OCI-LY7 (cell line): ENCODE results near the gene RABEPK. TPM values are rescaled to one million over a fixed set of nuclear protein-coding genes. Genes with fewer than 3 reads are reported as not detected.

Experiments used
- BruUV-seq: library from RNA; stranded (reverse); fragments of 400-500 nt; replicated peaks from 2 replicates; lab custom pipeline; 2021; lab: Mats Ljungman, UMichigan
- CTCF ChIA-PET: fragments of 300-600 bp; sonication (Branson Sonifier 250); formaldehyde crosslinking; loops from one replicate; lab custom pipeline; 2022; ENCODE audit warnings: antibody characterized with exemption; ENCODE audit not compliant: unreplicated experiment; lab: Charles Lee
- POLR2A ChIA-PET: fragments of 300-600 bp; sonication (Branson Sonifier 250); formaldehyde crosslinking; loops from one replicate; lab custom pipeline; 2022; ENCODE audit warnings: antibody characterized with exemption; lab: Charles Lee
- DNase-seq: peaks from one replicate; pipeline ENCODE4 v3.0.0-alpha.2; 2015; ENCODE audit warnings: low spot score
- H2AFZ ChIP-seq: fragments of 200-600 bp; sonication (generic), shearing (Covaris generic); 2 replicates; pipeline ENCODE4 v1.6.1; 2014; ENCODE audit warnings: mild to moderate bottlenecking, antibody characterized with exemption, low read length, moderate library complexity
- H3K27ac ChIP-seq: fragments of 200-600 bp; sonication (generic); 2 replicates; pipeline ENCODE4 v1.5.1; 2014; ENCODE audit warnings: mixed run types, low read depth, mild to moderate bottlenecking, moderate library complexity, low read length, inconsistent platforms; ENCODE audit not compliant: poor library complexity, severe bottlenecking
- H3K36me3 ChIP-seq: fragments of 200-600 bp; sonication (generic); 2 replicates; pipeline ENCODE4 v1.6.1; 2014; ENCODE audit warnings: mild to moderate bottlenecking, antibody characterized with exemption, low read length, moderate library complexity, mixed read lengths; ENCODE audit not compliant: insufficient read depth
- H3K4me1 ChIP-seq: fragments of 200-600 bp; sonication (generic); 2 replicates; pipeline ENCODE4 v1.5.1; 2014; ENCODE audit warnings: mild to moderate bottlenecking, low read length; ENCODE audit not compliant: insufficient read depth, poor library complexity, severe bottlenecking
- H3K4me2 ChIP-seq: fragments of 200-600 bp; sonication (generic); 2 replicates; pipeline ENCODE4 v1.6.1; 2014; ENCODE audit warnings: mild to moderate bottlenecking, low read length
- H3K4me3 ChIP-seq: fragments of 200-600 bp; sonication (generic); 2 replicates; pipeline ENCODE4 v1.5.1; 2014; ENCODE audit warnings: mild to moderate bottlenecking, low read depth, low read length; ENCODE audit not compliant: poor library complexity, severe bottlenecking
- H3K79me2 ChIP-seq: fragments of 200-600 bp; sonication (generic); 2 replicates; pipeline ENCODE4 v1.6.1; 2016; ENCODE audit warnings: low read depth, mild to moderate bottlenecking, low read length, moderate library complexity, mixed read lengths; ENCODE audit not compliant: insufficient read depth
- H3K9me2 ChIP-seq: fragments of 200-600 bp; sonication (generic); 2 replicates; pipeline ENCODE4 v1.6.1; 2016; ENCODE audit warnings: mild to moderate bottlenecking, low read length, mixed read lengths; ENCODE audit not compliant: insufficient read depth
- H3K9me3 ChIP-seq: fragments of 200-600 bp; sonication (generic); 2 replicates; pipeline ENCODE4 v1.6.1; 2014; ENCODE audit warnings: mild to moderate bottlenecking, mixed run types, low read length, mixed read lengths
- H4K20me1 ChIP-seq: fragments of 200-600 bp; sonication (generic); 2 replicates; pipeline ENCODE4 v1.6.1; 2014; ENCODE audit warnings: mild to moderate bottlenecking, antibody characterized with exemption, low read length, moderate library complexity, mixed read lengths; ENCODE audit not compliant: insufficient read depth
- CTCF ChIP-seq: fragments of 200-600 bp; sonication (generic); conservative IDR thresholded peaks from 2 replicates; pipeline ENCODE4 v1.5.1; 2014; ENCODE audit warnings: mild to moderate bottlenecking, antibody characterized with exemption, low read length, moderate library complexity, mixed read lengths
- EZH2phosphoT487 ChIP-seq: fragments of 200-600 bp; sonication (generic); IDR thresholded peaks from 2 replicates; pipeline ENCODE4 v1.6.1; 2018; ENCODE audit warnings: low read depth, borderline replicate concordance, mild to moderate bottlenecking, mixed run types, antibody characterized with exemption, low read length, moderate library complexity, mixed read lengths
- intact Hi-C: fragments of 100-400 bp; cut with micrococcal nuclease; formaldehyde crosslinking; loops from one replicate; pipeline ENCODE4 v1.10.0; 2022; ENCODE audit not compliant: unreplicated experiment
- total RNA-seq, 2 experiments: library from RNA; depleted of rRNA in 1 of 2; stranded (reverse); fragments of >200 nt in 1 of 2; shearing (Covaris generic) in 1 of 2; gene quantifications; 2 replicates each; pipeline ENCODE4 v1.2.3, GENCODE V29; 2014 to 2022

RABEPK gene
- total RNA-seq, 2 experiments from 2014 or later = 22.9 to 27.0 TPM

- no TSS peak for BruUV-seq
- intact Hi-C loops = no loop called here
- Histone ChIP-seq H3K4me3 (no peak overlapping the region), H4K20me1 (0 out of 2 replicates have a peak, but pooled peaks cover 5% of the 10 kb centered on the region), H3K4me1 (no peaks in the 10 kb centered on the region), H3K36me3 (peaks cover 70% of the 10 kb centered on the region), H2AFZ (no peak overlapping the region), H3K9me3 (no peaks in the 10 kb centered on the region), H3K4me2 (no peak overlapping the region), H3K9me2 (no peaks in the 10 kb centered on the region), H3K27ac (no peak overlapping the region), H3K79me2 (peaks cover 52% of the 10 kb centered on the region)
- no peak for DNase-seq
- POLR2A ChIA-PET = no interaction called here
- CTCF ChIA-PET = no interaction called here
- TF ChIP-seq EZH2phosphoT487 (no peak), CTCF (no peak)
These were observed 30.4 kb upstream of the RABEPK start for GRCh38 chr9:125169895-125170294.

- Histone ChIP-seq H3K36me3 (peaks cover 56% of the 10 kb centered on the region), H3K4me3 (no peak overlapping the region), H4K20me1 (0 out of 2 replicates have a peak, but pooled peaks cover 5% of the 10 kb centered on the region), H3K4me1 (no peaks in the 10 kb centered on the region), H3K9me3 (no peaks in the 10 kb centered on the region), H3K27ac (no peak overlapping the region), H3K79me2 (peaks cover 59% of the 10 kb centered on the region), H3K9me2 (no peaks in the 10 kb centered on the region), H3K4me2 (no peak overlapping the region), H2AFZ (no peak overlapping the region)
- ChIA-PET POLR2A (no interaction called here), CTCF (no interaction called here)
- no TSS peak for BruUV-seq
- TF ChIP-seq EZH2phosphoT487 = no peak
- DNase-seq = no peak
- intact Hi-C loops = no loop called here
These were observed 28.1 kb upstream of the RABEPK start for GRCh38 chr9:125172031-125172755.

- no peak for DNase-seq
- H3K79me2 ChIP-seq = peaks cover 90% of the 10 kb centered on the region
- H3K9me3 ChIP-seq = no peaks in the 10 kb centered on the region
- BruUV-seq = no TSS peak
- no peak overlapping the region for H2AFZ ChIP-seq
- peaks cover 33% of the 10 kb centered on the region for H3K36me3 ChIP-seq
- ChIA-PET CTCF (no interaction called here), POLR2A (no interaction called here)
- H3K4me1 ChIP-seq = no peaks in the 10 kb centered on the region
- H4K20me1 ChIP-seq = 0 out of 2 replicates have a peak, but pooled peaks cover 5% of the 10 kb centered on the region
- H3K27ac ChIP-seq = no peak overlapping the region
- TF ChIP-seq CTCF = no peak
- no peak for TF ChIP-seq EZH2phosphoT487
- intact Hi-C loops = no loop called here
- H3K9me2 ChIP-seq = no peaks in the 10 kb centered on the region
- no peak overlapping the region for H3K4me2 ChIP-seq
- no peak overlapping the region for H3K4me3 ChIP-seq
These were observed 23.7 kb upstream of the RABEPK start for GRCh38 chr9:125176636-125177035.
